Stomach (tissue), 9 donors: ENCODE results near the gene CEBPE. TPM values are rescaled to one million over a fixed set of nuclear protein-coding genes. Genes with fewer than 3 reads are reported as not detected.

Source experiments
- DNase-seq, 2 donors: peaks; one replicate each; pipeline versions ENCODE4 v3.0.0 to v3.0.0-alpha.2; 2013 to 2019
- H3K27ac ChIP-seq, 5 donors: fragments of 200-600 bp in 4 of 5; sonication (generic) in 4 of 5; one replicate each; pipeline ENCODE4 v1.5.1; 2013 to 2019; ENCODE audit warnings: mild to moderate bottlenecking in 1 of 5, moderate library complexity in 1 of 5
- H3K27me3 ChIP-seq, 3 donors: fragments of 200-600 bp; sonication (generic); one replicate each; pipeline ENCODE4 v1.5.1; 2017 to 2019; ENCODE audit warnings: mixed run types in 1 of 3
- H3K36me3 ChIP-seq, 4 donors: fragments of 200-600 bp; sonication (generic); 1 replicate in 3 of 4; 2 replicates in 1 of 4; pipeline ENCODE4 v1.5.1; 2016 to 2019
- H3K4me1 ChIP-seq, 4 donors: fragments of 200-600 bp; sonication (generic); one replicate each; pipeline ENCODE4 v1.5.1; 2016 to 2019
- H3K4me3 ChIP-seq, 4 donors: fragments of 200-600 bp; sonication (generic) in 3 of 4; one replicate each; pipeline ENCODE4 v1.5.1; 2016 to 2019; ENCODE audit warnings: mild to moderate bottlenecking in 1 of 4
- H3K9me3 ChIP-seq, 4 donors: fragments of 200-600 bp; sonication (generic); one replicate each; pipeline ENCODE4 v1.5.1; 2016 to 2019
- EP300 ChIP-seq: sonication (generic); formaldehyde crosslinking; IDR thresholded peaks from one replicate; pipeline ENCODE4 v1.6.1; 2017; ENCODE audit warnings: antibody characterized with exemption
- POLR2A ChIP-seq, 4 donors: fragments of 450-650 bp; IDR thresholded peaks; one replicate each; pipeline ENCODE4 v1.6.1; 2016; ENCODE audit warnings: antibody characterized with exemption in 4 of 4, control low read depth in 2 of 4, mild to moderate bottlenecking in 1 of 4, moderate library complexity in 1 of 4
- POLR2AphosphoS5 ChIP-seq, 3 donors: sonication (generic); formaldehyde crosslinking; IDR thresholded peaks; one replicate each; pipeline ENCODE4 v1.6.1; 2016; ENCODE audit warnings: antibody characterized with exemption in 3 of 3
- WGBS, 5 donors: extraction: QIAGEN DNeasy Blood & Tissue Kit in 3 of 5; methylation state at CpG; one replicate each; pipeline versions ENCODE4 v1.1.5 to v1.1.7; 2013 to 2018; 5-methylcytosine and 5-hydroxymethylcytosine counted together
- intact Hi-C: fragments of 100-400 bp; cut with DNase I; formaldehyde crosslinking; loops from one replicate; pipeline ENCODE4 v1.15.1; 2023; ENCODE audit warnings: low total_unique reads
- polyA plus RNA-seq, 3 donors: library from polyadenylated mRNA; stranded (reverse); fragments of 200-250 nt; gene quantifications; one replicate each; pipeline ENCODE4 v1.2.3, GENCODE V29; 2013
- total RNA-seq, 5 donors: library from RNA; depleted of rRNA; stranded (reverse); fragments of >200 nt; gene quantifications; one replicate each; pipeline versions ENCODE4 v1.1.0 to v1.2.3, GENCODE V29; 2014 to 2016
- TF ChIP-seq, protein P1 (sequence below), 7 experiments: fragments of 450-650 bp in 4 of 7; fragments of 200-600 bp in 3 of 7; sonication (generic) in 3 of 7; IDR thresholded peaks; one replicate each; pipeline ENCODE4 v1.5.1; 2016 to 2019; ENCODE audit warnings: antibody characterized with exemption in 7 of 7, control low read depth in 2 of 7, mild to moderate bottlenecking in 1 of 7
- donor health status: healthy with polysubstance abuse.
- donor health status: Bipolar disorder and iron deficiency.
- donor health status: healthy.

Gene CEBPE
- total and polyA plus RNA-seq, 8 donors, result 0.37 TPM; not detected in 7

DNA sequence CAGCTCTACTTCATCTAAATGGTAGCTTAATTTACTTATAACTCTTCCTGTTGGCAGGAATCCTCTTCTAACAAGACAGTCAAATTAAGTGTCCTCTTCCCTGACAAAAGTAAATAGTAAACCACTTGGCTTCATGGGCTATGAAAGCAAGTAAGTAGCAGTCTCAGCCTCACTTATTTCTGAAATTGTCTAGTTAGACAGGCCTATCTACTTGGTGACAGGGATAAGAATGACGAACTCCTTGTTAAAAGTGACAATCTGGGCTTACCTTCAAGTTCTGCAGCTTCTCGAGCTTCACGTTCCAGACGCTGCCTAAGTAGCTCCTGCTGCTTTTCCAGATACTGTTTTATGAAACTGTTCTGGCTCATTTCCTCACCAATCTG, 28.8 kb downstream of the CEBPE start:
- peaks cover 51 to 80% (median 80%) of the 10 kb centered on the region in 4 donors for H3K36me3 ChIP-seq
- H3K4me3 ChIP-seq, result no peak overlapping the region
- peaks cover 20 to 59% (median 46%) of the 10 kb centered on the region in 4 donors for H3K4me1 ChIP-seq
- no peaks in the 10 kb centered on the region for H3K9me3 ChIP-seq
- no peak for DNase-seq
- WGBS, 5 donors, result 77 to 87% (median 83%) methylated on average over 4 of the region's 4 CpGs
- no peaks in the 10 kb centered on the region for H3K27me3 ChIP-seq
- intact Hi-C loops, result no loop called here
- TF ChIP-seq POLR2AphosphoS5 (IDR thresholded peaks at IDR 0.05), result no peak
- no peak for TF ChIP-seq EP300
- no peak for TF ChIP-seq POLR2A (IDR thresholded peaks at IDR 0.05)
- TF ChIP-seq, protein P1, sequence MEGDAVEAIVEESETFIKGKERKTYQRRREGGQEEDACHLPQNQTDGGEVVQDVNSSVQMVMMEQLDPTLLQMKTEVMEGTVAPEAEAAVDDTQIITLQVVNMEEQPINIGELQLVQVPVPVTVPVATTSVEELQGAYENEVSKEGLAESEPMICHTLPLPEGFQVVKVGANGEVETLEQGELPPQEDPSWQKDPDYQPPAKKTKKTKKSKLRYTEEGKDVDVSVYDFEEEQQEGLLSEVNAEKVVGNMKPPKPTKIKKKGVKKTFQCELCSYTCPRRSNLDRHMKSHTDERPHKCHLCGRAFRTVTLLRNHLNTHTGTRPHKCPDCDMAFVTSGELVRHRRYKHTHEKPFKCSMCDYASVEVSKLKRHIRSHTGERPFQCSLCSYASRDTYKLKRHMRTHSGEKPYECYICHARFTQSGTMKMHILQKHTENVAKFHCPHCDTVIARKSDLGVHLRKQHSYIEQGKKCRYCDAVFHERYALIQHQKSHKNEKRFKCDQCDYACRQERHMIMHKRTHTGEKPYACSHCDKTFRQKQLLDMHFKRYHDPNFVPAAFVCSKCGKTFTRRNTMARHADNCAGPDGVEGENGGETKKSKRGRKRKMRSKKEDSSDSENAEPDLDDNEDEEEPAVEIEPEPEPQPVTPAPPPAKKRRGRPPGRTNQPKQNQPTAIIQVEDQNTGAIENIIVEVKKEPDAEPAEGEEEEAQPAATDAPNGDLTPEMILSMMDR (IDR thresholded peaks at IDR 0.05), result no peak
- H3K27ac ChIP-seq, result no peak overlapping the region

DNA sequence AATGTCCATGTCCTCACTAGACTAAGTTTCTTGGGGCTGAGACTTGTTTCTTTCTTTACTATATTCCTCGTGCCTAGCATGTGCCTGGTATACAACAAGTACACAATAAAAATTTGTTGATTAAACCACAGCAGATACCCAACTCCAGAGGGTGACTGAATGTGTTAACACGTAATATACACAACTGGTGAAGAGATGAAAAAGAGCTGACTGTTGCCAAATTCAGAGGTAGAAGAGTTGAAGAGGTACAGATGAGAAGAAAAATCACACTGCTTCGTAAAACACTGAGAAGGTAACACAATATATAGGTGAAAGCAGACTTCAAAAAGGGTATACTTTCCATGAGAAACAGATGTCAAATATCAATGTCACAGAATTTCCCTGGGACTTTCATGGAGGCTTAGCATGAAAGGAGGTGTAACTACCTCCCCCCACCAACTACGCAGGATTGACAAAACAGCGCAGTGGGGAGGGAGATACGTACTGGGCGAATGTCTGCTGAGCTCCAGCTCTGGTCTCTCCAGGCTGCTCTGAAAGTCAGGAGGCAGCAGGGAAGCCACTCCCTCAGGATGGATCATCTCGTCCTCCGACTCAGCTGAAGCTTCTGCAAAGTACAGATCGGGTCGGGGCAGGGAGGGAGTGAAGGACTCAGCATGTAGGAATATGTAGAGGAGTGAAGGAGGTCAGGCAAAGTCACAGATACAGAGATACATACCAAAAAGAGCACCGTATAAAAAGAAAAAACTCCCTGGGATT, 29.4 kb downstream of the CEBPE start:
- Histone ChIP-seq H3K36me3 (peaks cover 54 to 86% (median 85%) of the 10 kb centered on the region in 4 donors), H3K4me3 (no peak overlapping the region), H3K27me3 (no peaks in the 10 kb centered on the region), H3K4me1 (peaks cover 20 to 65% (median 48%) of the 10 kb centered on the region in 4 donors), H3K9me3 (no peaks in the 10 kb centered on the region), H3K27ac (no peak overlapping the region)
- no peak for DNase-seq
- intact Hi-C loops, result no loop called here
- no peak for TF ChIP-seq POLR2A (IDR thresholded peaks at IDR 0.05)
- TF ChIP-seq, protein P1 (IDR thresholded peaks at IDR 0.05), result no peak
- no peak for TF ChIP-seq POLR2AphosphoS5 (IDR thresholded peaks at IDR 0.05)
- no peak for TF ChIP-seq EP300
- 89 to 92% (median 91%) methylated on average over 12 of the region's 12 CpGs for WGBS, 5 donors

DNA sequence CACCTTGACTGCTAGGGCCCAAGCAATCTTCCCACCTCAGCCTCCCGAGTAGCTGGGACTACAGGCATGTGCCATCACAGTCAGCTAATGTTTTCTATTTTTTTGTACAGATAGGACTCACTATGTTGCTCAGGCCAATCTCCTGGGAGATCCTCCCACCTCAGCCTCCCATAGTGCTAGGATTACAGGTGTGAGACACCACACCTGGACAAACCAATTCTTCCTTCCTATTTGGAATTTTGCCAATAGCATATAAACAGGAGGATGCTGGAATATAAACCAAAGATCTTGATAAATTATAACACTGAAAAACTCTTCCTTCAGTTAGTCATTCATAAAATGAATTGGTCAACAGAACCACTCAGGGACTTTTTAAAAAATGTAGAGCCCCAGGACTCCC, 32.5 kb downstream of the CEBPE start:
- no peak for DNase-seq
- Histone ChIP-seq H3K36me3 (peaks cover 77 to 100% (median 100%) of the 10 kb centered on the region in 4 donors), H3K27ac (peak overlapping the region in 3 of 5 donors; percentile 13 to 46 (median 23)), H3K9me3 (no peaks in the 10 kb centered on the region), H3K4me3 (no peak overlapping the region), H3K27me3 (no peaks in the 10 kb centered on the region), H3K4me1 (peaks cover 12 to 39% (median 24%) of the 10 kb centered on the region in 4 donors)
- no peak for TF ChIP-seq POLR2A (IDR thresholded peaks at IDR 0.05)
- TF ChIP-seq EP300, result no peak
- TF ChIP-seq, protein P1 (IDR thresholded peaks at IDR 0.05), result no peak
- no peak for TF ChIP-seq POLR2AphosphoS5 (IDR thresholded peaks at IDR 0.05)
- intact Hi-C loops, result no loop called here
- WGBS, 5 donors, result 71 to 89% (median 79%) methylated on average over 1 of the region's 1 CpG

DNA sequence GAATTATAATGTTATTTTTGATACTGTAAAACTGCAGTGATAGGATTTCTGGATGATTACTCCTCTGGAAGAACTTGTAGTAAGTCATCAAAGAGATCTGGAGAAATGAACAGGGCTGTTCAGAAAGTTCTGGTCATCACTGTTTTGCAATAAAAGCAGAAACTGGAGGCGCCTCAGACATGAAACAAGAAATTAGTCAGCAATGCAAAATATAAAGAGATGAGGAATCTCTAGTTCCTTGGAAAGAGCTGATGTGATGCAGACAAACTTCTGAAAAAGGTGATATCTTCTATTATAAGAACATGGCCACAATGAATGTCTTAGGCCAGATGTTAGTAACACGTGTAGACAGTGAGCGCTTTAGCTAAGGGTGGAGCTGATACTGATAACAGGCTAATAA, 33.6 kb downstream of the CEBPE start:
- H3K9me3 ChIP-seq, result no peaks in the 10 kb centered on the region
- 44 to 61% (median 51%) methylated on average over 3 of the region's 3 CpGs for WGBS, 5 donors
- intact Hi-C loops, result no loop called here

More for the DNA sequence above, 33.6 kb downstream of the CEBPE start:
- no peak for TF ChIP-seq EP300
- no peak for TF ChIP-seq POLR2A (IDR thresholded peaks at IDR 0.05)
- no peak for TF ChIP-seq POLR2AphosphoS5 (IDR thresholded peaks at IDR 0.05)
- TF ChIP-seq, protein P1 (IDR thresholded peaks at IDR 0.05), result no peak
- Histone ChIP-seq H3K27me3 (no peaks in the 10 kb centered on the region), H3K4me1 (peaks cover 12 to 31% (median 23%) of the 10 kb centered on the region in 4 donors), H3K36me3 (peaks cover 79 to 100% (median 100%) of the 10 kb centered on the region in 4 donors), H3K4me3 (no peak overlapping the region), H3K27ac (peak overlapping the region in 2 of 5 donors; percentile 4 to 13)
- no peak for DNase-seq
